Keratinocyte (primary cell): Measurements from ENCODE around the gene MADCAM1.

ENCODE experiments used
- CTCF ChIP-seq, 3 experiments: IDR thresholded peaks in 1 of 3; conservative IDR thresholded peaks in 1 of 3; optimal IDR thresholded peaks in 1 of 3; 2 replicates in 2 of 3; 3 replicates in 1 of 3; pipeline versions ENCODE3 to v1.5.1; 2011; ENCODE audit warnings: low read length in 3 of 3, mild to moderate bottlenecking in 3 of 3, moderate library complexity in 2 of 3, control low read depth in 1 of 3, inconsistent platforms in 1 of 3; ENCODE audit not compliant: insufficient read depth in 2 of 3; ENCODE audit errors: extremely low read depth in 1 of 3
- EZH2 ChIP-seq: IDR thresholded peaks from one replicate; pipeline ENCODE4 v1.6.1; 2012; ENCODE audit warnings: inconsistent platforms, mild to moderate bottlenecking, low read length, moderate library complexity

- no peak for TF ChIP-seq CTCF (optimal IDR thresholded peaks at IDR 0.05 in 1 of 3, IDR thresholded peaks at IDR 0.05 in 1 of 3, conservative IDR thresholded peaks at IDR 0.05 in 1 of 3; ENCODE audit: extremely low read depth in 1 of 3, insufficient read depth in 2 of 3, low read length in 3 of 3)
- no peak for TF ChIP-seq EZH2
Observed at GRCh38 chr19:498977-499623, 2.8 kb downstream of the MADCAM1 start.
